Ammon's horn (tissue), 1 donor: ENCODE data around the gene CD2.

ENCODE experiments used
- DNase-seq: peaks from one replicate; pipeline ENCODE4 v3.0.0-alpha.2; 2016; ENCODE audit warnings: low spot score

CD2 gene

DNA sequence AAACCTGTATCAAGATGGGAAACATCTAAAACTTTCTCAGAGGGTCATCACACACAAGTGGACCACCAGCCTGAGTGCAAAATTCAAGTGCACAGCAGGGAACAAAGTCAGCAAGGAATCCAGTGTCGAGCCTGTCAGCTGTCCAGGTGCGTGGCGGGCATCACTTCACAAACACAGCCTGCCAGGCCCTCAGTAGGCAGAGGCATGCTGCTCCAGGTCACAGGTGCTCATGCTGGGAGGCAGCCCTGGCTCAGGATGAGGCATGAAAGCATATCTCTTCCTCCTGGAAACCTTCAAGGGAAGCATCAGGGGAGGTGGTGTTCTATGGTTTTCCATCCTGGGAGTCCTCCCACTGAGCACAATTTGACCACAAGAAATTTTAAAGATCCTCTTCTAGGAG lies 6.3 kb downstream of the CD2 start:
- no peak for DNase-seq

DNA sequence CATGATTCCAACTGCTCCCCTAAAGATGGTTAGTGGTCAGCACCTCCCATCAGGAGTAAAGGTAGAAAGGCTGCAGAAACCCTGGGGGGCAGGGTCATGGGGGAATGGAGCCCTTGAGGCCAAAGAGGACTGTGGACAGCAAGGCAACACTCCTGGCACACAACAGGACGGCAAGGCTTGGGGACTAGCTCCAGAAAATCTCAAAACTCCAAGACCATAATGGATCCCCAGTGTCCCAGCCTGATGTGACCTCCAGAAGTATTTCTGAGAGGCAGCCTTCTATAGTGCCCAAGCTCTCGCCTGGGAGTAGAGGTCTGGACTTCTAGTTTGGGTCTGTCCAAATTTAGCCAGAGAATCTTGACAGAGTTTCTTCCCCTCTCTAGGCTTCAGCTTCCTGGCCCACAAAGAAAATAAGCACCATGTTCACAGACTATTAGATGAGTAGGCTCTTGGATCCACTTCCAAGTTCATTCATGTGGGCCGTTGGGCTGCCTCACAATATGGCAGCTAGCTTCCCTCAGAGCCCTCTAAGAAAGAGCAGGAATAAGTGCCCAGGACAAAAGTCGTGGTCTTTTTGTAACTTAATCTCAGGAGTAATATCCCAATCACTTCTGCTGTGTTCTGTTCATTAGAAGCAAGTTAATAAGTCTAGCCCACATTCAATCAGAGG lies 6.9 kb downstream of the CD2 start:
- no peak for DNase-seq

DNA sequence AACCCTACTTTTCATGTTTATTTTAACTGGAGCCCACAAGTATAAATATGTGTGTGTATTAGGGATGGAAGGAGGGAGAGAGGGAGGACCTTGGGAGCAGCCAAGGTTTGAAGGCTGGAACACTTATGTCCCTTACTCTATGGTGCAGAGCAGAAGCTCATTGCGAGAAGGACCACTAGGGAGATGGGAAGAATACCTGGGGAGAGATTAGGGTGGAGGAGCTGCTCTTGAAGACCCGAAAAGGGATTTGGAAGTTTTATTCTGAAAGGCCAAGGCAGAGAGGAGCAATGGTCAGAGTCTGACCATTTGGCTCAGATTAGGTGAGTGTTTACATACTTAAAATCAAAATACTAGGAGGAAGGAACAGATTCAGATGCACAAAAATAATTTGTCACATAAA lies 8.1 kb downstream of the CD2 start:
- no peak for DNase-seq

DNA sequence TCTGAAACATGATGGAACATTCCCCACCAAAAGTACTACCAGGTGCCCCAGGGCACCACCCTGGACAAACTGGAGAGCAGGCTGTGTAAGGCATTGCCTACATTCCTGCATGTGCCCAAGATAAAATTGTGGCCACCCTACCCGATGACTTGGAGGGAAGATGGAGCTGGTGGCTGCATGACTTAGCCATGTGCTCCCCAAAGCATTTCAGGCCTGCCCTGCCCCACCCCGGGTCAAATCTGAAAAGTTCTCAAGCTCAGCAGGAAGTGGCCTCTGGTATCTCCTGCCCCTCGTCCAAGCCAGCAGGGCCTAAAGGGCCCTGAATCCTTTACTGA lies 8.5 kb downstream of the CD2 start:
- DNase-seq, result no peak

DNA sequence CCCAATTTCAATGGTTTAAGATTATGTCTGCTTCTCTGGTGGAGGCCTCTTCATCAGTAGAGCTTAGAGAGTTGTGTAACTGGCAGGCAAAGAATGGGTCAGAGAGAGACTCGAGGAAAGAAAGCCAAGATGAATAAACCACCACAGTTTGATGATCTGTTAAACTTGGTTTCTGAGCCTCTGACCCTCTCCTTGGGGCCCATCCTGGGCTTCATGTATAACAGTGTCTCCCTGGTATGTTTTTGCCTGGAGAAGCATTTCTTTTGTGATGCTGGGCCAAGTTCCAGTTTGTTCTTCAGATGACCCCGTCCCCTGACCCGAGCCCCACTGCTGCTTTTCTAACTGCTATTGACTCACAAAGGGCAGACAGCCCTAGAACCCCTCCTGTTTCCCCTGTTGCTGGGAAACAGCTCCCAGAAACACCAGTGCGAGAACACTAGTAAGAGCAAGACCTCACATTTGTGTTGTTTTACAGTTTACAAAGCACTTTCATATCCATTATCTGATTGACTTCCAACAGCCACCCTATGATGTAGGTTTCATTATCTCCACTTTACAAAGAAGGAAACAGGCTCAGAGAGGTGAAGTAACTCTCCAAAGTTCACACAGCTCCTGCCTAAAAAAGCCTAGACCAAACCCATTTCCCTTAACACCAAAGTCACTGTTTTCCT lies 9.0 kb downstream of the CD2 start:
- DNase-seq, result no peak

DNA sequence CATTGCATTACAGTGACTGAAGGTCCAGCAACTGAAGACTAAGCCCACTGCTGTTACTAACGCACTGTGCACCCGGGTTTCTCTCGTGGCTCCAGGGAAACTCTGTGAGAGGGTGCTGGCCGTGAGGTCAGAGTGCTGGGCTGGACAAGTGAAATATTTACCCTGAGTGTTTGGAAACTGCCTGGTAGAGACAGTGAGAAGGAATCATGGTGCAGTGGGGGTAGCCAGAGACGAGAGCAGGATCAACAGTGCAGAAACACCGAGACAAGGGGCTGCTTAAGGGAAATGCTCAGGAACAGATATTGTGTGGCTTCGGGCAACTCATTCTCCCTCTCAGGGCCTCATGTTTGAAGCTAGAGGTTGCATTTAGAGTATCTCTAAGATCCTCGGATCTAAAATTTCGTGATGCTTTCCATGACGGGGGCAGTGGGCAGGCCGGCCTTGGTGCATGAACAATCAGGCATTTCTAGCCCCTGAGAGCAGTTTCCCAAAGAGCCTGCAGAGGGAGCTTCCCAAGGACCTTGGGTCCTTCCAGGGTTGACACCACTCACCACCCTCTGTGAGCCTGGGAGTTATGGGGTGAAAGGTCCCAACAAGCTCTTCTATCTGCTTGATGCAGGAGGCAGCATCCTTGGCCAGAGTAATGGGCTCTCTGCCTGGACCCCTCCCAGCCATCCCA lies 9.7 kb downstream of the CD2 start:
- no peak for DNase-seq

DNA sequence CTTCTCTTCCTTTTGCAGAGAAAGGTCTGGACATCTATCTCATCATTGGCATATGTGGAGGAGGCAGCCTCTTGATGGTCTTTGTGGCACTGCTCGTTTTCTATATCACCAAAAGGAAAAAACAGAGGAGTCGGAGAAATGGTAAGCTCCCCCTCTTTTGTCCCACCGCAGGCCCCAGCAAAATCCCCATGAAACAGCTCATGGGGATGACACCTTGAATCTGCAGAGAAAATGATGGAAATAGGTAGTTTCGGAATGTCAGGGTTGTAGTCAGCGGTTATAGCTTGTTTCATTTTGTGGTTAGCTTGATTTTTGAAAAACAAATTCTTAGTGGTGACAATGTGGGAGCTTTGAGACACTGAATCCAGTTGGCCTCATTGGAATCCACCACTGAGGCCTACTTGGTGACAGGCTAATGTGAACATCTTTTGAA lies 10.3 kb downstream of the CD2 start:
- DNase-seq, result no peak

DNA sequence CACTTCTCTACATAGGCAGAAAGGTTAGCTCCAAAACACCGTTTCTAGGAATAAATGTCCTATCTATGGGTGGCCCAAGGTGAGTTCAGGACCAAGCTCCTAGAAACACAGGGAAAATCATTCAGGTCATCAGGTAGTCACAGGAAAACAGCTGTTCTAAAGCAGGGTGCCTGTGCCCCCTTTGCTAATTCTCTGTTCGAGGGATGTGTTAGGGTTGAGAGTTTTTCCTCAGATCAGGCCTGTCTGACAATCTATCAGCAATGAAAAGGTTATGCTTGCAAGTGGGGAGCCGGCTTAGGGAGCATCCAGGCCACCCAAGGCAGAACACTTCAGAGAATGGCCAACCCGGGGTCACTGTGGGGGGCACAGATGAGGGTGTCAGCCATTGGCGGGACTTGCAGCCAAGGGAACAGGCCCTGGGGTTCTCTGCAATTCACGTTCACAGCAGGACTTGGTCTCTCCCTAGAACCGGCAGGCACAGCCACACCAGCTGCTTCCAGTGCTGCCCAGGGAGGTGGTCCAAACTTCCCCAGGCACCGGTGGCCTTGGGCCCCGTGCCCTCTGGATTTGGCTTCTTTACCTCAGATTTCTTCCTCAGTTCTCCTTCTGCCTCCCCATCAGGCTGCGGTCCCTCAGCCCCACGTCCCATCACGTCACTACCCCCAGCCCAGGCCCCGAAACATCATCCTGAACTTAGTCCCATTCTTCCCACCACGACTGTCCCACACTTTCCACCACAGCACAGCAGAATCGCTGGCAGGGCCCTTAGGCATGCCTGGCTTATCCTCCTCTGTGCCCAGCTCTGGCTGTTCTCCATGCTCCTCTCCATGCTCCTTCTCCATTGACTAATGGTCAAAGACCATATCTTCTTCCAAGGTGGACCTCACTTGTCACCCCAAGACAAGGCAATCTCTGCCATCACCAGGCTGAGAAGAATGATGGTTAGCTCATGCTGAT lies 11.0 kb downstream of the CD2 start:
- DNase-seq, result no peak

DNA sequence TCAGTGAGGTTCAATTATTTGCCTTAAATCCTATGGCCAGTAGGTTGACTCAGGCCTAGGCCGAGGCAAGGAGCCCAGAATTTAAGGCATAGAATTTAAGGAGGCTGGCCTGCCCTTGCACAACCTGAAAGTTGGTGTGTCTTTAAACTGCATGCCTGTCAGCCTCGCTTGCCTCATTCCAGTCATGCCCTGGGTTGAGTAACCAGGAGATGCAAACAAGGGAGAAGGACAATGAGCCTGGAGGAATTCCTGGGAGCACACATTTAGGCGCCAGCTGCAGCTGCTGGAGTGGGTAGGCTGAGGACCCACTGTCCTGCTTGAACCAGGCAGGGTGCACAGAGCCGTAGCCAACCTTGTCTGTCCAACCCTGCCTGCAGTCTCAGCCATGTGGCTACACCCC lies 11.7 kb downstream of the CD2 start:
- no peak for DNase-seq

DNA sequence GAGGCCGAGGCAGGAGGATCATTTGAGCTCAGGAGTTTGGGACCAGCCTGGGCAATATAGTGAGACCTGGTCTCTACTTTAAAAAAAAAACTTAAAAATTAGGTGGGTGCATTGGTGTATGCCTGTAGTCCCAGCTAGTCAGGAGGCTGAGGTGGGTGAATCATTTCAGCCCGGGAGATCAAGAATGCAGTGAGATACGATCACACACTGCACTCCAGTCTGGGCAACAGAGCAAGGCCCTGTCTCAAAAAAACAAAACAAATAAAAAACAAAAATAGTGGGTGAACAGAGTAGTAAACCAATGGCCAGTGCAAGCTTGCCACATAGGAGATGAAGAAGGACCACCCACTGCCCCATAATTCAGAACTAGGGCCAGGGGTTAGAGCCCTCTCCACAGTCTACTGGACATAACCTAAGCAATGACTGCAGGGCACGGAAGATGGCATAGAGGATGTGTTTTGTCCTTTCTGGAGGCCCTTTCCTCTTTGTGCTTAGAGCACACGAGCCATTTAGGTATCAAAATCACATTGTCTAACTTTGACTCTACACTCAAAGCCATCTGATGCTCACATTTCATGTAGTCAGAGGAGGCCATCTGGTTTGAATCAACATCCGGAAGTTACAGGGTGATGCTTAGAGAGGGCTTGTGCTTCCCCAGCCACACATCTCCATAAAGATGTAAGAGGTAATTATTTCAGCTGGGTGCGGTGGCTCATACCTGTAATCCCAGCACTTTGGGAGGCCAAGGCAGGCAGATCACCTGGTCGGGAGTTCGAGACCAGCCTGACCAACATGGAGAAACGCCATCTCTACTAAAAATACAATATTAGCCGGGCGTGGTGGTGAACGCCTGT lies 12.6 kb downstream of the CD2 start:
- no peak for DNase-seq

DNA sequence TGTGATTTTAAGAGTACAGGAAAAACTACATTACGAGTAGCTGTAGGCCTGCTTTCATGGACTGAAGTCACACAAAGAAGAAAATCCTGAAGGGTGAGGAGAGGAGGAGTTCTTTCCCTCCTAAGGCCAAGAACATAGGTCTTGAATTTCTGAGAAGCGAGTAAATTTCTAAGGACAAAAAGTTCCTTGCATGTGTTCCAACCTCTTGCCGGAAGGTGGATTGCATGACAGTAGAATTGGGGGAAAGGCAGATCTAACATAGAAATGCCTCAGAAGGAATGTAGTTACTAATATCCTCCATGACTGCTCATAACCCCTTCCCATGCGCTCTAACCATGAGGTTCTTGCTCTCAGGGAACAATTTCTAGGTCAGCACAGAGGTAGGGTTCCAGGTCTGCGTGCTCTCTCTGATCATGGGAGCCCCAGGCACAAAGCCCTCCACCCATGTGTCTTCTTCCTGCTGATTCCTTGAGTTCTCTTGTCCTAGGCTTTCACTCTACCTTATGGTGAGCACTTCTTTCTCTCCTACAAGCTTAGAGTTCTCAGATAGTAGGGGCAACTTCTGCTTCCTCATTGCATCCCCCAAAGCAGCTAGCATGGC lies 13.7 kb downstream of the CD2 start:
- no peak for DNase-seq

DNA sequence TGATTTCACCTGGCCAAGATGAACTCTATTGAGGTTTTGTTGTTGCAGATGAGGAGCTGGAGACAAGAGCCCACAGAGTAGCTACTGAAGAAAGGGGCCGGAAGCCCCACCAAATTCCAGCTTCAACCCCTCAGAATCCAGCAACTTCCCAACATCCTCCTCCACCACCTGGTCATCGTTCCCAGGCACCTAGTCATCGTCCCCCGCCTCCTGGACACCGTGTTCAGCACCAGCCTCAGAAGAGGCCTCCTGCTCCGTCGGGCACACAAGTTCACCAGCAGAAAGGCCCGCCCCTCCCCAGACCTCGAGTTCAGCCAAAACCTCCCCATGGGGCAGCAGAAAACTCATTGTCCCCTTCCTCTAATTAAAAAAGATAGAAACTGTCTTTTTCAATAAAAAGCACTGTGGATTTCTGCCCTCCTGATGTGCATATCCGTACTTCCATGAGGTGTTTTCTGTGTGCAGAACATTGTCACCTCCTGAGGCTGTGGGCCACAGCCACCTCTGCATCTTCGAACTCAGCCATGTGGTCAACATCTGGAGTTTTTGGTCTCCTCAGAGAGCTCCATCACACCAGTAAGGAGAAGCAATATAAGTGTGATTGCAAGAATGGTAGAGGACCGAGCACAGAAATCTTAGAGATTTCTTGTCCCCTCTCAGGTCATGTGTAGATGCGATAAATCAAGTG lies 14.3 kb downstream of the CD2 start:
- DNase-seq, result no peak

DNA sequence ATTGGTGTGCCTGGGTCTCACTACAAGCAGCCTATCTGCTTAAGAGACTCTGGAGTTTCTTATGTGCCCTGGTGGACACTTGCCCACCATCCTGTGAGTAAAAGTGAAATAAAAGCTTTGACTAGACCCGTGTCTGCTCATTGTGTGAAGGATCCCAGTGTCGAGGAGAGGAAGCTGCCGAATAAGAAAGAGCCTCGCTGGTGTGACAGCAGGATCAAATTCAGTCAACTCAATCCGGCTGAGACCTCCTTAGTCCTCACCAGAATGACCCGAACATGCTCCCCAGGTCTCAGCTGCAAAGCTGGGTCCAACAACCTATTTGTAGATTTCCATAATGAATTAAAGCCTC lies 14.8 kb downstream of the CD2 start:
- no peak for DNase-seq

DNA sequence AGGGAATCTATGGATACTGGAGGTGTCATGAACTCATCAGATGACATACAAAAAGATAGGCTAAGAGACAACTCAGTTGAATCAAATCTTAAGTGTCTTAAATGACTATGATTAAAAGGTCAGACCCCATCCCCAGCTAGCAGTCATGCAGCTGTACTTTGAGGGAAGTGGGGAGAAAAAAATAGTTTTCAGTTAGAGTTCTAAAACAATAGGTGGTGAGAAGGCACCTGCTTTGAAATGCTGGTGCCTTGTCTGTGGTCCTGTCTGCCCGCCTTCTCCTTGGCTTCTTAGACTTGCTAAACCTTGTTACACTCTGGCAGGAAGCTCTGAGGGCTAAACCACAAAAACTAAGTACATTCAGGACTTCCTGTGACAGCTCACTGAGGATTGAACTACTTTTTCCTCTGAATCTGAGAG lies 15.3 kb downstream of the CD2 start:
- DNase-seq, result no peak

DNA sequence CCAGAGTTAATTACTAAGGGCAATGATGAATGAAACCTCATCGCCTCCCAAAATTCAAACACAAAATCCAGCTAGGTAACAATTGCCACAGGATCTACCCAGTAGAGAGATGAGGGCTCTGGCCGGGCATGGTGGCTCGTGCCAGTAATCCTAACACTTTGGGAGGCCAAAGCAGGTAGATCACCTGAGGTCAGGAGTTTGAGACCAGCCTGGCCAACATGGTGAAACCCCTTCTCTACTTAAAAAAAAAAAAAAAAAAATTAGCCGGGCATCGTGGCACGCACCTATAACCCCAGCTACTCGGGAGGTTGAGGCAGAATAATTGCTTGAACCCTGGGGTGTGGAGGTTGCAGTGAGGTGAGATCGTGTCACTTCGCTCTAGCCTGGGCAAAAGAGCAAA lies 15.8 kb downstream of the CD2 start:
- DNase-seq, result no peak

DNA sequence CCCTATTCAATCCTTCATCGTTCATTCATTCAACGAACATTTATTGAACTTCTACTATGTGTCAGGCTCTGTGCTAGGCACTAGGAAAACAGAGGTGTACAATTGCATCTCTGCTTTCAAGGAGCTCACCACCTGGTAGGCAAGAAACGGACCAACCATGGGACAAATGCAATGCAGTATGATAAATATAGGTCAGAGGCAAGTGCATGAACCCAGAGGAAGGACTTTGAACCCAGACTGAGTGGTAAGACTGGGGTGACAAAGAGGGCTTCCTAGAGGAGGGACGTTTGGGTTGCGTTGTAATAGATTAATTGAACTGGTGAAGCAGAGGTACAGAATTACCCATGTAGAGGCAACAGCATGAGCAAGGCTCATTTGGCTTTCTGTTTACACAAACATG lies 16.4 kb downstream of the CD2 start:
- no peak for DNase-seq

DNA sequence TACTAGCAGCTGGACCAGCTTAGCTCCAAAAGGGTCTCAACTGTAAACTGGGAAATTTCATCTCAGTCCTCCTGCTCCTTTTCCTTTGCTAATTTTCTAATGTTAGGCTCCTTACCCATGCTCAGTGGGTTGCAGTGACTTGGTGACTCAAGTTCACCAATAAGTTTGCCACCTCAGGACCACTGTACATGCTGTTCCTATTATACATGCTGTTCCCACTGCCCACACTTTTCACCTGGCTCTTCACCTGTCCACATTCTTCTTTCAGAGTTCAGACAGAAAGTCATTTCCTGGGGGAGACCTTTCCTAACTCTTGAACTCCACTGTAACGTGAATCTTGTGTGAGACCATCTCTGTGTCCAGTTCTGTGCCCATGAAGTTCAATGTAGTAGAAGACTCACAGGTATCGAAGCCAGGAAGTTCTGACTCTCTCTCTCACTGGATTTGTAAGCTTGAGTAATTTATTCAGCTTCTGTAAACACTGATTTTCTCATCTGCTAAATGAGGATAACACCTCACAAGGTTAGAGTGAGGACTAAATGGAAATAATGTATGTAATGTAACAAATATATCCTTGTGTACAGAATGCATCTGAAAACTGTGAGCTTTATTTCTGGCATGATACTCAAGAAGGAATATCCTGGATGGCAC lies 17.9 kb downstream of the CD2 start:
- DNase-seq, result no peak

DNA sequence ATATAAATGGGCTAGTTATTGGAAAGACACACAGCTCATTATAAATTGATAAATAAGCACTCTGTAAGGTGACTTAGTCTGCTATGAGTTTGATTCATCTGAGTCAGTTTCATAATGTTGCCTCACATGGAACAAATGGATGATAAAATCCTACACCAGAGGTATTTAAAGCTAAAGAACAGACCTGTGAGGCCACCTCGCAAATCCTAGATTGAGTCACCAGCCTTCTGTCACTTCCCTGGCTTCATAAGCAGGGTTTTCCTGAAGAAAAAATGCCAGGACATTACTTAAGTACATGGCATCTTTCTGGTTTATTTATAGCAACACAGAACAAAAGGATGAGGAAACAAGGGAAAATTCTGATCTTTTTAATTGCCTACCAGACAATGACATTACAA lies 18.4 kb downstream of the CD2 start:
- DNase-seq, result no peak

DNA sequence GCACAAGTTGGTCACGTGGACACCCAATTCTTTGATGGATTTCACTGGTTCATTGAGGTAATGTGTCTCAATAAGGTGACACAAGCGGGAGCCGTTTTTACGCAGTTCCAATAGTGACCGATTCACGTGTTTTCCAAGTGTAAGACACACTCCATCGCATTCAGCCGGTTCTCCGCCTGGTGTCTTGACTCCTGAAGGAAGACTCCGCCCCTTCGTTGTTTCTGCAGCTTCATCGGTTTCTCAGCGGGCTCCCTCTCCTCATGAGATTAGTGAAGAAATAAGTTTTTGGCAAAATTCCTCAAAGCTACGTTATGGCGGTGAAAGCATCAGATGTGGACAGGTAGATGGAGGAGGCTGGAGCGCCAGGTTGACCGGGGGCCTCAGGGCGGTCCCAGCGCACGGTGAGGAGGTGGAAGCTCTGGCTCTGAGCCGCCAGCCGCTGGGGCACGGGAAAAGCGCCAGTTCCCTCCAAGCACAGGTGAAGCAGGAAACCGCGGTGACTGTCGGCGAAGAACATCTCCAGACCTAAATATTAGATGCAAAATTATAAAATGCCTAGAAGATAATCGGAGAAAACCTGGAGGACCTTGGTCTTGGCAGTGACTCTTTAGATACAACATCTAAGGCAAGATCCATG lies 21.0 kb downstream of the CD2 start:
- DNase-seq, result no peak
